AG04450 (cell line): ENCODE data around the gene KCNK16. TPM values are rescaled to one million over a fixed set of nuclear protein-coding genes. Genes with fewer than 3 reads are reported as not detected.

Experiments used
- CTCF ChIA-PET: fragments of 300-600, 350-600 bp; formaldehyde crosslinking; extraction: SDS; loops from one replicate; lab custom pipeline; 2022; ENCODE audit warnings: antibody characterized with exemption, inconsistent platforms; lab: Charles Lee
- POLR2A ChIA-PET: fragments of 350-600 bp; formaldehyde crosslinking; extraction: SDS; loops from one replicate; lab custom pipeline; 2021; ENCODE audit warnings: antibody characterized with exemption, inconsistent platforms; lab: Yijun Ruan, JAX
- DNase-seq: peaks from one replicate; pipeline ENCODE4 v3.0.0-alpha.2; 2011; ENCODE audit warnings: low read depth, low spot score
- H3K27ac ChIP-seq: one replicate; pipeline ENCODE4 v1.5.1; 2012; ENCODE audit warnings: low read depth, low read length, control low read depth
- H3K27me3 ChIP-seq: one replicate; pipeline ENCODE4 v1.6.0; 2012; ENCODE audit warnings: low read length; ENCODE audit not compliant: control insufficient read depth, insufficient read depth
- H3K4me3 ChIP-seq: 2 replicates; pipeline ENCODE4 v1.5.1; 2011; ENCODE audit warnings: mild to moderate bottlenecking, low read depth, low read length, control low read depth
- H3K9me3 ChIP-seq: 2 replicates; pipeline ENCODE4 v1.5.1; 2012; ENCODE audit warnings: low read length; ENCODE audit not compliant: control insufficient read depth, insufficient read depth
- CTCF ChIP-seq: IDR thresholded peaks from 2 replicates; pipeline ENCODE4 v1.5.1; 2011; ENCODE audit warnings: low read depth, low read length, control low read depth, inconsistent platforms
- polyA minus RNA-seq: library from RNA; depleted of rRNA, polyadenylated mRNA; stranded (reverse); fragments of >200 nt; gene quantifications from 2 replicates; pipeline ENCODE4 v1.2.3, GENCODE V29; 2011; rRNA and poly(A)+ RNA removed
- polyA plus RNA-seq: library from polyadenylated mRNA; depleted of rRNA; stranded (reverse); fragments of >200 nt; gene quantifications from 2 replicates; pipeline ENCODE4 v1.2.3, GENCODE V29; 2011; rRNA removed

KCNK16 gene
- polyA plus RNA-seq, result not detected in 2 replicates
- not detected in 2 replicates for polyA minus RNA-seq

GRCh38 chr6:39322306-39322850 lies at the start of gene KCNK16:
Gene KCNK16 (minus strand): TSS chr6:39322702. CDS start chr6:39322540, 162 bp downstream.
- no peaks in the 10 kb centered on the region for H3K9me3 ChIP-seq
- POLR2A ChIA-PET, result no interaction called here

GRCh38 chr6:39370390-39370789 lies 47.9 kb upstream of the KCNK16 start:
- no peak for TF ChIP-seq CTCF
- ChIA-PET POLR2A (no interaction called here), CTCF (no interaction called here)
- Histone ChIP-seq H3K4me3 (no peak overlapping the region), H3K27ac (no peak overlapping the region), H3K27me3 (no peaks in the 10 kb centered on the region), H3K9me3 (no peaks in the 10 kb centered on the region)
- DNase-seq, result no peak

More at GRCh38 chr6:39322306-39322850, at the start of gene KCNK16:
- H3K4me3 ChIP-seq, result no peak within 1 kb of the TSS
- no peak for TF ChIP-seq CTCF
- CTCF ChIA-PET, result no interaction called here
- no peak for DNase-seq
- H3K27ac ChIP-seq, result no peak within 1 kb of the TSS
- no peaks in the 10 kb centered on the region for H3K27me3 ChIP-seq

GRCh38 chr6:39369987-39370386 lies 47.5 kb upstream of the KCNK16 start:
- CTCF ChIA-PET, result no interaction called here
- Histone ChIP-seq H3K9me3 (no peaks in the 10 kb centered on the region), H3K4me3 (no peak overlapping the region), H3K27me3 (no peaks in the 10 kb centered on the region), H3K27ac (no peak overlapping the region)
- POLR2A ChIA-PET, result no interaction called here
- DNase-seq, result no peak
- TF ChIP-seq CTCF, result 0 out of 2 replicates have a peak, but pooled peaks have one; percentile 3

- Histone ChIP-seq H3K27ac (no peak overlapping the region), H3K27me3 (no peaks in the 10 kb centered on the region), H3K9me3 (no peaks in the 10 kb centered on the region), H3K4me3 (no peak overlapping the region)
- DNase-seq, result no peak
- no peak for TF ChIP-seq CTCF
- CTCF ChIA-PET, result interaction anchor here (0.5 kb wide), 1 partner anchor 601 kb away, joined by 3 read pairs; no protein-coding TSS in a partner anchor
- POLR2A ChIA-PET, result no interaction called here
Observed at GRCh38 chr6:39367700-39368099, 45.2 kb upstream of the KCNK16 start.

GRCh38 chr6:39366931-39367618 lies 44.6 kb upstream of the KCNK16 start:
- ChIA-PET POLR2A (no interaction called here), CTCF (no interaction called here)
- Histone ChIP-seq H3K27me3 (no peaks in the 10 kb centered on the region), H3K9me3 (no peaks in the 10 kb centered on the region), H3K27ac (no peak overlapping the region), H3K4me3 (no peak overlapping the region)
- DNase-seq, result no peak
- no peak for TF ChIP-seq CTCF
